Measurements from ENCODE around the gene SMPD1. TPM values are rescaled to one million over a fixed set of nuclear protein-coding genes. Genes with fewer than 3 reads are reported as not detected.
A peak's percentile ranks its signal among the peaks of the same experiment; 100 is the strongest.

SMPD1 gene
- total and polyA plus RNA-seq, 3 donors from 2014 or later: 27.4 to 41.2 (median 30.4) TPM

- Histone ChIP-seq H3K27ac (peak overlapping the region in 1 of 2 donors; percentile 36), H3K4me3 (no peak overlapping the region), H3K36me3 (ENCODE audit: low read depth, missing control alignments) (no peaks in the 10 kb centered on the region), H3K4me1 (peaks cover 7% of the 10 kb centered on the region), H3K27me3 (no peaks in the 10 kb centered on the region), H3K9me3 (no peaks in the 10 kb centered on the region)
- no peak for DNase-seq
- intact Hi-C loops (cut with DNase I; ENCODE audit: low total_unique reads): no loop called here
- 28 to 43% methylated on average over 3 of the region's 3 CpGs for WGBS, 2 donors
- TF ChIP-seq POLR2A (IDR thresholded peaks at IDR 0.05) (no peak), CTCF (IDR thresholded peaks at IDR 0.05) (no peak)
Measured at GRCh38 chr11:6397636-6398035, 7.4 kb downstream of the SMPD1 start.

- 94 to 96% methylated on average over 14 to 15 of the region's 15 CpGs for WGBS, 2 donors
- no peak for DNase-seq
- H3K9me3 ChIP-seq: no peaks in the 10 kb centered on the region
- H3K27ac ChIP-seq: no peak overlapping the region
- H3K36me3 ChIP-seq (ENCODE audit: low read depth, missing control alignments): no peaks in the 10 kb centered on the region
- no peak for TF ChIP-seq CTCF (IDR thresholded peaks at IDR 0.05)
- no peak for TF ChIP-seq POLR2A (IDR thresholded peaks at IDR 0.05)
- intact Hi-C loops (cut with DNase I; ENCODE audit: low total_unique reads): no loop called here
- H3K4me3 ChIP-seq: no peak overlapping the region
- no peaks in the 10 kb centered on the region for H3K27me3 ChIP-seq
- peaks cover 7% of the 10 kb centered on the region for H3K4me1 ChIP-seq
Measured at GRCh38 chr11:6400431-6401345, 10.4 kb downstream of the SMPD1 start.

- no peak for DNase-seq
- Histone ChIP-seq H3K27ac (no peak overlapping the region), H3K36me3 (ENCODE audit: low read depth, missing control alignments) (no peaks in the 10 kb centered on the region), H3K27me3 (no peaks in the 10 kb centered on the region), H3K4me1 (peaks cover 7% of the 10 kb centered on the region), H3K4me3 (no peak overlapping the region), H3K9me3 (no peaks in the 10 kb centered on the region)
- intact Hi-C loops (cut with DNase I; ENCODE audit: low total_unique reads): no loop called here
- no peak for TF ChIP-seq CTCF (IDR thresholded peaks at IDR 0.05)
- no peak for TF ChIP-seq POLR2A (IDR thresholded peaks at IDR 0.05)
- 99 to 100% methylated on average over 1 to 7 of the region's 7 CpGs for WGBS, 2 donors
Measured at GRCh38 chr11:6401464-6401863, 11.2 kb downstream of the SMPD1 start.

GRCh38 chr11:6402061-6402470 is 11.8 kb downstream of the SMPD1 start:
- H3K27me3 ChIP-seq: no peaks in the 10 kb centered on the region
- no peak overlapping the region for H3K27ac ChIP-seq
- DNase-seq: no peak
- no peaks in the 10 kb centered on the region for H3K9me3 ChIP-seq
- 90% methylated on average over 12 of the region's 12 CpGs for WGBS, 2 donors
- H3K4me3 ChIP-seq: no peak overlapping the region
- no peaks in the 10 kb centered on the region for H3K36me3 ChIP-seq (ENCODE audit: low read depth, missing control alignments)
- TF ChIP-seq POLR2A (IDR thresholded peaks at IDR 0.05) (no peak), CTCF (IDR thresholded peaks at IDR 0.05) (no peak)
- peaks cover 4% of the 10 kb centered on the region for H3K4me1 ChIP-seq
- intact Hi-C loops (cut with DNase I; ENCODE audit: low total_unique reads): no loop called here

Measured in testis (tissue), 3 donors.